ENCODE results near the gene TSPEAR.

The TSPEAR gene

GRCh38 chr21:44502171-44502958 lies 209.0 kb downstream of the TSPEAR start:
- H3K4me1 ChIP-seq (ENCODE audit: control insufficient read depth in 1 of 2, insufficient read depth in 1 of 2, low read depth in 1 of 2, low read length in 1 of 2): peaks cover 3 to 15% of the 10 kb centered on the region in 2 experiments
- H3K4me3 ChIP-seq (ENCODE audit: low read depth in 1 of 2, low read length in 1 of 2): no peak overlapping the region
- TF ChIP-seq, protein P1, sequence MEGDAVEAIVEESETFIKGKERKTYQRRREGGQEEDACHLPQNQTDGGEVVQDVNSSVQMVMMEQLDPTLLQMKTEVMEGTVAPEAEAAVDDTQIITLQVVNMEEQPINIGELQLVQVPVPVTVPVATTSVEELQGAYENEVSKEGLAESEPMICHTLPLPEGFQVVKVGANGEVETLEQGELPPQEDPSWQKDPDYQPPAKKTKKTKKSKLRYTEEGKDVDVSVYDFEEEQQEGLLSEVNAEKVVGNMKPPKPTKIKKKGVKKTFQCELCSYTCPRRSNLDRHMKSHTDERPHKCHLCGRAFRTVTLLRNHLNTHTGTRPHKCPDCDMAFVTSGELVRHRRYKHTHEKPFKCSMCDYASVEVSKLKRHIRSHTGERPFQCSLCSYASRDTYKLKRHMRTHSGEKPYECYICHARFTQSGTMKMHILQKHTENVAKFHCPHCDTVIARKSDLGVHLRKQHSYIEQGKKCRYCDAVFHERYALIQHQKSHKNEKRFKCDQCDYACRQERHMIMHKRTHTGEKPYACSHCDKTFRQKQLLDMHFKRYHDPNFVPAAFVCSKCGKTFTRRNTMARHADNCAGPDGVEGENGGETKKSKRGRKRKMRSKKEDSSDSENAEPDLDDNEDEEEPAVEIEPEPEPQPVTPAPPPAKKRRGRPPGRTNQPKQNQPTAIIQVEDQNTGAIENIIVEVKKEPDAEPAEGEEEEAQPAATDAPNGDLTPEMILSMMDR (IDR thresholded peaks at IDR 0.05): no peak
- no peaks in the 10 kb centered on the region for H3K9me3 ChIP-seq
- H3K27me3 ChIP-seq: peaks cover 24% of the 10 kb centered on the region
- no peaks in the 10 kb centered on the region for H3K36me3 ChIP-seq
- no peak overlapping the region for H3K27ac ChIP-seq

GRCh38 chr21:44500111-44500510 lies 211.3 kb downstream of the TSPEAR start:
- Histone ChIP-seq H3K27ac (no peak overlapping the region), H3K4me3 (ENCODE audit: low read depth in 1 of 2, low read length in 1 of 2) (no peak overlapping the region), H3K4me1 (ENCODE audit: control insufficient read depth in 1 of 2, insufficient read depth in 1 of 2, low read depth in 1 of 2, low read length in 1 of 2) (peaks cover 3 to 15% of the 10 kb centered on the region in 2 experiments), H3K27me3 (peaks cover 30% of the 10 kb centered on the region), H3K36me3 (no peaks in the 10 kb centered on the region), H3K9me3 (no peaks in the 10 kb centered on the region)
- TF ChIP-seq, protein P1 (IDR thresholded peaks at IDR 0.05): no peak

DNA sequence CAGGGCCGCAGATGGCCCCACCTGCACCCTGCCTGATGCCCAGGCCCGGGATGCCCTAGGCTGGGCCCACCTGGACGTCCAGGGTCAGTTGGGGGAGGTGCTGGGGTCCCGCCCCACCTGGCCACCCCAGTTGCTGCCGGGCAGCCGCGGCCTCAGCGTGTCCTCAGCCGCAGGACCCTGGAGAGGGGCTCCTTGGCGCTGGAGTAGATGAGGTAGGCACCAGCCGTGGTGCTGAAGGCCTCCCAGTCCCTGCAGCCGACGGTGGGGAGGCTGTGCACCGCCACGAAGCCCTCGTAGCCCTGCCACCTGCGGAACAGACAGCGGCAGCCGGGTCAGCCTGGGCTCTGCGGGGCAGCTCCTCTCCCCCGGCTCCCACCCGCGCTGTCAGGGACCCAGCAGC lies 211.7 kb downstream of the TSPEAR start:
- Histone ChIP-seq H3K9me3 (no peaks in the 10 kb centered on the region), H3K4me3 (ENCODE audit: low read depth in 1 of 2, low read length in 1 of 2) (no peak overlapping the region), H3K36me3 (no peaks in the 10 kb centered on the region), H3K4me1 (ENCODE audit: control insufficient read depth in 1 of 2, insufficient read depth in 1 of 2, low read depth in 1 of 2, low read length in 1 of 2) (peaks cover 3 to 10% of the 10 kb centered on the region in 2 experiments), H3K27me3 (peaks cover 30% of the 10 kb centered on the region), H3K27ac (no peak overlapping the region)
- TF ChIP-seq, protein P1 (IDR thresholded peaks at IDR 0.05): no peak

DNA sequence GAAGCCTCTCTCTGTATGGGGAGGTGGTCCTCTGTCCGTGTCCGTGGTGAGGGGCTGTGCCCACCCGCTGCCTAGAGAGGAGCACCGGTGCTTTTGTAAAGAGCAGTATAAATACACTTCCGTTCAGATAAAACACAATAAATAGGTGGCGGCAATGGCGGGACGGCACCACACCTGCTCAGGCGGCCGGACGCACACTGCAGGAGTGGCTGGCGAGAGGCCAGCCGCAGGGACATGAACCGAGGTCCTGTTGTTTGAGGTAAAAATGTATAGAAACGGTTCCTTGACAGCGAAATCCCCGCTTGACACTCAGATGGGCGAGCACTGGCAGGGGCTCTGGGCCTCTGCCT lies 212.2 kb downstream of the TSPEAR start:
- TF ChIP-seq, protein P1 (IDR thresholded peaks at IDR 0.05): no peak
- H3K36me3 ChIP-seq: no peaks in the 10 kb centered on the region
- H3K4me1 ChIP-seq (ENCODE audit: control insufficient read depth in 1 of 2, insufficient read depth in 1 of 2, low read depth in 1 of 2, low read length in 1 of 2): peaks cover 2 to 5% of the 10 kb centered on the region in 2 experiments
- no peak overlapping the region for H3K4me3 ChIP-seq (ENCODE audit: low read depth in 1 of 2, low read length in 1 of 2)
- H3K27ac ChIP-seq: no peak overlapping the region
- peaks cover 30% of the 10 kb centered on the region for H3K27me3 ChIP-seq
- no peaks in the 10 kb centered on the region for H3K9me3 ChIP-seq

GRCh38 chr21:44498280-44499210 lies 212.8 kb downstream of the TSPEAR start:
- H3K27ac ChIP-seq: no peak overlapping the region
- peaks cover 30% of the 10 kb centered on the region for H3K27me3 ChIP-seq
- TF ChIP-seq, protein P1 (IDR thresholded peaks at IDR 0.05): no peak

More at GRCh38 chr21:44498280-44499210, 212.8 kb downstream of the TSPEAR start:
- H3K4me3 ChIP-seq (ENCODE audit: low read depth in 1 of 2, low read length in 1 of 2): no peak overlapping the region
- H3K9me3 ChIP-seq: peaks cover under 1% of the 10 kb centered on the region
- no peaks in the 10 kb centered on the region for H3K4me1 ChIP-seq (ENCODE audit: control insufficient read depth in 1 of 2, insufficient read depth in 1 of 2, low read depth in 1 of 2, low read length in 1 of 2)
- no peaks in the 10 kb centered on the region for H3K36me3 ChIP-seq

All from neutrophil (primary cell).